Measurements from ENCODE around the gene FAAP20. TPM values are rescaled to one million over a fixed set of nuclear protein-coding genes. Genes with fewer than 3 reads are reported as not detected.

FAAP20 gene
- total and polyA plus RNA-seq, 2 donors (not counting 3 experiments of a cell fraction or from before 2014, with no cell fraction given), result 31.5 to 62.6 TPM

DNA sequence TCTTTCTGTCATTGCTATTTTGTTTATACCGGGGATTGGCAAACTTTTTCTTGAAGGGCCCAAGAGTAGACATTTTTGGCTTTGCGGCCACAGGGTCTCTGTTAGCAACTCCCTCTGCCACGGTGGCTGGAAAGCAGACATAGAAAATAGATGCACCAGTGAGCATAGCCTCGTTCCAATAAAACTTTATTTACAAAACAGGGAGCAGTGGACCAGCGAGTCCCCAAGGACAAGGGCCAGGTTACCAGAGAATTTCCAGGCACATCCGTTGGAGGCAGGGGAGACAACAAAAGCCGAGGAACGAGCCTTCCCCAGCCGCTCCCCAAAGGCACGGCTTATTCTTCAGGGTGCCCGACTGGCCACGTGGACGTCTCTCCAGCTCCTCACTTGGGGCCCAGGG is 26.5 kb downstream of the FAAP20 start:
- intact Hi-C loops (cut with micrococcal nuclease) (no loop called here), dilution Hi-C loops (cut with MboI; ENCODE audit: extremely low pct_ligation_motif_present, low sequenced_read_pairs) (no loop called here)
- TF ChIP-seq MYC (IDR thresholded peaks at IDR 0.05; ENCODE audit: low read depth, low read length) (no peak), POLR2A (IDR thresholded peaks at IDR 0.05; ENCODE audit: low read depth, low read length) (no peak), JUN (IDR thresholded peaks at IDR 0.05; ENCODE audit: borderline replicate concordance, insufficient read depth, insufficient read length, low read depth) (no peak), FOS (IDR thresholded peaks at IDR 0.05; ENCODE audit: borderline replicate concordance, insufficient read depth, low read length) (no peak), GATA2 (IDR thresholded peaks at IDR 0.05; ENCODE audit: insufficient read depth, insufficient read length, low read depth, low read length) (no peak)
- TF ChIP-seq, protein P1, sequence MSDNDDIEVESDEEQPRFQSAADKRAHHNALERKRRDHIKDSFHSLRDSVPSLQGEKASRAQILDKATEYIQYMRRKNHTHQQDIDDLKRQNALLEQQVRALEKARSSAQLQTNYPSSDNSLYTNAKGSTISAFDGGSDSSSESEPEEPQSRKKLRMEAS (IDR thresholded peaks at IDR 0.05; ENCODE audit: insufficient read depth, insufficient read length), result no peak
- TF ChIP-seq, protein P2, sequence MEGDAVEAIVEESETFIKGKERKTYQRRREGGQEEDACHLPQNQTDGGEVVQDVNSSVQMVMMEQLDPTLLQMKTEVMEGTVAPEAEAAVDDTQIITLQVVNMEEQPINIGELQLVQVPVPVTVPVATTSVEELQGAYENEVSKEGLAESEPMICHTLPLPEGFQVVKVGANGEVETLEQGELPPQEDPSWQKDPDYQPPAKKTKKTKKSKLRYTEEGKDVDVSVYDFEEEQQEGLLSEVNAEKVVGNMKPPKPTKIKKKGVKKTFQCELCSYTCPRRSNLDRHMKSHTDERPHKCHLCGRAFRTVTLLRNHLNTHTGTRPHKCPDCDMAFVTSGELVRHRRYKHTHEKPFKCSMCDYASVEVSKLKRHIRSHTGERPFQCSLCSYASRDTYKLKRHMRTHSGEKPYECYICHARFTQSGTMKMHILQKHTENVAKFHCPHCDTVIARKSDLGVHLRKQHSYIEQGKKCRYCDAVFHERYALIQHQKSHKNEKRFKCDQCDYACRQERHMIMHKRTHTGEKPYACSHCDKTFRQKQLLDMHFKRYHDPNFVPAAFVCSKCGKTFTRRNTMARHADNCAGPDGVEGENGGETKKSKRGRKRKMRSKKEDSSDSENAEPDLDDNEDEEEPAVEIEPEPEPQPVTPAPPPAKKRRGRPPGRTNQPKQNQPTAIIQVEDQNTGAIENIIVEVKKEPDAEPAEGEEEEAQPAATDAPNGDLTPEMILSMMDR (IDR thresholded peaks at IDR 0.05; ENCODE audit: extremely low read depth in 1 of 2, insufficient read depth in 1 of 2, low read depth in 1 of 2, low read length in 2 of 2), result no peak
- Histone ChIP-seq H3K9me1 (replicated peaks; ENCODE audit: control insufficient read depth, extremely low read depth, insufficient read depth, low read length) (no peaks in the 10 kb centered on the region), H3K27ac (ENCODE audit: insufficient read depth, low read depth, low read length) (no peak overlapping the region), H3K79me2 (ENCODE audit: control insufficient read depth, insufficient read depth, low read length) (no peaks in the 10 kb centered on the region), H4K20me1 (replicated peaks; ENCODE audit: control insufficient read depth, extremely low read depth, insufficient read depth, low read length) (no peaks in the 10 kb centered on the region), H3K9me3 (replicated peaks; ENCODE audit: control insufficient read depth, insufficient read depth, low read length) (no peaks in the 10 kb centered on the region), H3K27me3 (ENCODE audit: control insufficient read depth in 2 of 2, insufficient read depth in 2 of 2, low read length in 2 of 2) (no peaks in the 10 kb centered on the region), H2AFZ (ENCODE audit: low read depth, low read length) (no peak overlapping the region), H3K9ac (replicated peaks; ENCODE audit: extremely low read depth, insufficient read depth, low read length) (no peak overlapping the region), H3K4me1 (ENCODE audit: control insufficient read depth, extremely low read depth, insufficient read depth, low read length) (no peaks in the 10 kb centered on the region), H3K36me3 (ENCODE audit: control insufficient read depth in 2 of 2, extremely low read depth in 1 of 2, insufficient read depth in 2 of 2, low read length in 2 of 2) (no peaks in the 10 kb centered on the region), H3K4me3 (replicated peaks in 1 of 3; ENCODE audit: insufficient read depth in 1 of 3, low read depth in 1 of 3, low read length in 3 of 3) (no peak overlapping the region), H3K4me2 (ENCODE audit: insufficient read depth, low read length) (no peak overlapping the region)
- ChIA-PET CTCF (no interaction called here), POLR2A (no interaction called here)
- no TSS peak for BruUV-seq (replicated peaks)
- FAIRE-seq, result no peak
- DNase-seq (ENCODE audit: low read depth, low spot score), result no peak
